Skeletal muscle satellite cell (primary cell): ENCODE measurements around the gene IL36B.

Experiments used
- H3K27me3 ChIP-seq: 2 replicates; pipeline ENCODE4 v1.7.0; 2013; ENCODE audit warnings: low read length; ENCODE audit not compliant: control insufficient read depth, insufficient read depth
- H3K36me3 ChIP-seq: 2 replicates; pipeline ENCODE4 v1.7.0; 2013; ENCODE audit warnings: mild to moderate bottlenecking, control low read depth, low read length; ENCODE audit not compliant: insufficient read depth
- H3K4me1 ChIP-seq: 2 replicates; pipeline ENCODE4 v1.7.0; 2013; ENCODE audit warnings: low read length; ENCODE audit not compliant: control insufficient read depth, insufficient read depth
- H3K4me2 ChIP-seq: 2 replicates; pipeline ENCODE4 v1.7.0; 2013; ENCODE audit warnings: mild to moderate bottlenecking, low read length
- H3K4me3 ChIP-seq: 2 replicates; pipeline ENCODE4 v1.7.0; 2013; ENCODE audit warnings: low read length
- H3K9ac ChIP-seq: 2 replicates; pipeline ENCODE4 v1.7.0; 2013; ENCODE audit warnings: mild to moderate bottlenecking, low read depth, low read length, moderate library complexity
- H3K9me3 ChIP-seq: replicated peaks from 2 replicates; pipeline ENCODE4 v1.7.0; 2013; ENCODE audit warnings: mild to moderate bottlenecking, control low read depth, low read length

The IL36B gene

DNA sequence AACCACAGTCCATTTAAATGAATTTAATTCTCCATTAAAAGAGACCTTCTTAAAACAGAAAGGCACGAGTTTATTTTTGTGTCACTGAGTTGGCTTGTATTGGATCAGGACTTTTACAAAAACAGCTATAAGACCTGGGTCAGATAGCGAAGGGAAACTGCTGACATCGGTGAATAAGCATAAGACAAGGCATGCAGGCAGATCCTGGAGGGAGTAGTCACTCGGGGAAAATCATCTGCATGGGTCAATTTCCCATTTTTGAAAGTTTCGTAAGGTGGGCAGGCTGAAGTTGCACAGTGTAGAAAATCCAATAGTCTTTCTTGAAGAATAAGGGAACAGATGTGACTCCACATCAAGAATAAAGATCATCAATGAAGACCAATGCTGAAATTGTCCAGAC is 12.9 kb downstream of the IL36B start:
- Histone ChIP-seq H3K4me1 (no peaks in the 10 kb centered on the region), H3K9me3 (no peaks in the 10 kb centered on the region), H3K4me2 (no peak overlapping the region), H3K27me3 (peaks cover 38% of the 10 kb centered on the region), H3K4me3 (no peak overlapping the region), H3K36me3 (no peaks in the 10 kb centered on the region), H3K9ac (no peak overlapping the region)

DNA sequence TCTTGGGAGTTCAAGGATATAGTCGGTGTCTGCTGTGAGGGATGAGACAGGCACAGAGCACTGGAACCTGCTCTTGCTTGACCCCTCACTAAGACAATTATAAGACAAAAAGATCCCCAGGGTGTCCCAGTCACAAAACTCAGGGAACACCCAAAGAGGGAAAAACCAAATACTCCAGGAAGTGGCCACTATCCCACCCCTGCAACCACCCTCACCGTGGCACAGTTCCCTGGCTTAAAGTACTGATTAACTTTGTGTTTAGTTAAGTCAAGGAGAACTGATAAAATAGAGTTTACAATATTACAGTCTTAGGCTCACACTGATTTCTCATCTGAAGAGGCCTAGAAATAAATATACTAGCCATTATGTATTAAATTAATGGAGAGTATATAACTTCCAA is 13.5 kb downstream of the IL36B start:
- Histone ChIP-seq H3K36me3 (no peaks in the 10 kb centered on the region), H3K27me3 (peaks cover 38% of the 10 kb centered on the region), H3K4me1 (no peaks in the 10 kb centered on the region), H3K9me3 (no peaks in the 10 kb centered on the region), H3K4me2 (no peak overlapping the region), H3K4me3 (no peak overlapping the region), H3K9ac (no peak overlapping the region)

DNA sequence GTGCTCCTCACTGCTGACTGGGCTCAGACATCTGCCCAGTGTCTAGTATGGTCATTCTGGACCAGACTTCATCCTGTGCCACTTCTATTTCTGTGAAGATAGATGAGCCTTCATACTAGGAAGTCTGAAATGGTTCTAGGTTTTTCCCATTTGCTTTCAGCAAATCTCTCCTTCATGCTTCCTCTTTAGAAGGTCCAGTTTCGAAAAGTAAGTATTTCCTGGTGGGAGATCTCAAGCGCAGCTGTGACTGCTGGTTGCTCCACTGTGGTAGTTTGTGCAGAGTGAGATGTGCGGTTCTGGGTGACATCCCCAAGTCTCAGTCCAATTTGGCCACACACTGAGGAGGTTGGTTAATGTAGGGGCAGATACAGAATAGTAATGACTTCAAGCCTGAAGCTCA is 14.4 kb downstream of the IL36B start:
- Histone ChIP-seq H3K9me3 (no peaks in the 10 kb centered on the region), H3K9ac (no peak overlapping the region), H3K27me3 (peaks cover 34% of the 10 kb centered on the region), H3K4me2 (no peak overlapping the region), H3K4me3 (no peak overlapping the region), H3K4me1 (no peaks in the 10 kb centered on the region), H3K36me3 (no peaks in the 10 kb centered on the region)

DNA sequence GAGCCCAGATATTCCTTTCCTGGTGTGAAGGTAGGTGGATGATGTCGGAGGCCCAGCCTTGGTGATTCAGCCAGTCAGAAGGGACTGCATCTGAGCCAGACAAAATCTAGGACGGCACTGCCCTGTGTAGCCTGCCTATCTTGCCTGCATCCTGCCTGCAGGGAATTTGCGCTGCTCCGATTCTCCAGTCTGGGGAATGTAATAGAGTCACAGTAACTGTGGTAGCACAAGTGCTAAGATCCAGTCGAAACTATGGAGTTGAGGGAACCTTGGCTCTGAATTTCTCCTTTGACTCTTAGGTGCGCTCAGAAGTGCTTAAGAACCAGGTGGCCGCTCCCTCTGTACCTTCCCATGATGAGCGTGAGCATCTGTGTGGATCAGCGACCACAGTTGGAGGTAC is 15.9 kb downstream of the IL36B start:
- Histone ChIP-seq H3K4me1 (no peaks in the 10 kb centered on the region), H3K27me3 (peaks cover 40% of the 10 kb centered on the region), H3K9ac (no peak overlapping the region), H3K4me2 (no peak overlapping the region), H3K9me3 (no peaks in the 10 kb centered on the region), H3K36me3 (no peaks in the 10 kb centered on the region), H3K4me3 (no peak overlapping the region)

DNA sequence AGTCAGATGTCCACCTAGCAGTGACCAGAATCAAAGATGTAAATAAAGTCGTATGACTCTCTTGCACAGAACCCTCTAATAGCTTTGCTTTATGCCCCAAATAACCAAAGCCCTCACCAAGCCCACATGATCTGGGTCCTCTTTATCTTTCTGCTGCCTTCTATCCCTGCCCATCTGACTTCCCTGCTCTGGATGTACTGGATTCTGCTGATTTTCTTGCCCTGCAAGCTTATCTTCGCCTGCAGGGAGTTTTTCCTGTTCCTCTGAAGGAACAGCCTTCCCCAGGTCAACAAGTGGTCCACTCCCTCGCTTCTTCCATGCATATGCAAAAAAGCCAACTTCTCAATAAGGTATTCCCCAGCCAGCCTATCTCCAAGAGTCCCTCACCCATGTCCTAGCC is 18.7 kb downstream of the IL36B start:
- Histone ChIP-seq H3K27me3 (peaks cover 48% of the 10 kb centered on the region), H3K4me3 (no peak overlapping the region), H3K4me1 (no peaks in the 10 kb centered on the region), H3K36me3 (no peaks in the 10 kb centered on the region), H3K9ac (no peak overlapping the region), H3K9me3 (no peaks in the 10 kb centered on the region), H3K4me2 (no peak overlapping the region)

DNA sequence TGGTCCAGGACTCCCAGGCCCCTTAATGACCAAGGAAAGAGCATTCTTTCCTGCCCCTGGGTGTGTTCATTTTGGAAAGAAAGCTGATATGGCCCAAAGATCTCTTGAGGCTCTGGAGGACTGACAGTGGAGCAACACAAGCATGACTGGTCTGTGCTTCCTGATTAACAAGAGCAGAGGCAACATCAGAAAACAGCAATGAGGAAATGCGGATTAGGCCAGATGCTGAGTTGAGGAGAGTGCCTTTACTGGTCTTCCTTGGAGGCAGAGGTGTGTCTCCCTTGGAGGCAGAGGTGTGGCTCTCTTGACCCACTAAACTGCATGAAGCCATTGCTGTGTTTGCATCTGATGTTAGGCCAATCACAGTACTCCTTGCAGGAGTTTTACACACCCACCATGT is 19.9 kb downstream of the IL36B start:
- Histone ChIP-seq H3K4me3 (no peak overlapping the region), H3K9me3 (no peaks in the 10 kb centered on the region), H3K4me2 (no peak overlapping the region)

DNA sequence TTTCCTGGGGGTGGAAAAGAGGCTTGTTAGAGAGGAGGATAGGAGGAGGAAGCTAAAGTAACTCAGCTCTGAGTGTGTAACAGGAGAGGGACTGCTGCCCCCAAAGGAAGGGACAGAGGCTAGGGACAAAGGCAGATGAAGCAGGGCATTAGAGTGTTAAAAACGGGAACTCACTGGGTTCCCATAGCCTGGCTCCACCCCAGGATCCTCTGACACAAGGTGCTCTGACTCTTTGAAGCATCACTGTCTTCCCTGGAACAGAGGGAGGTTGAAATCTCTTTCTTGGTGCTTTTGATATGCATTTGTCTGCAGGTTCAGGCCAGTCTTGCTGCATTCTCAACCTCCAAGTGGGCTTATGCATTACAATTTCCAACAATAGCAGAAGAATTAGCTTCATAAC is 24.6 kb downstream of the IL36B start:
- Histone ChIP-seq H3K9ac (no peak overlapping the region), H3K4me2 (no peak overlapping the region), H3K27me3 (peaks cover 74% of the 10 kb centered on the region), H3K4me1 (no peaks in the 10 kb centered on the region), H3K36me3 (no peaks in the 10 kb centered on the region), H3K4me3 (no peak overlapping the region), H3K9me3 (no peaks in the 10 kb centered on the region)

More for the DNA sequence above, 19.9 kb downstream of the IL36B start:
- Histone ChIP-seq H3K36me3 (no peaks in the 10 kb centered on the region), H3K4me1 (no peaks in the 10 kb centered on the region), H3K9ac (no peak overlapping the region), H3K27me3 (peaks cover 54% of the 10 kb centered on the region)

DNA sequence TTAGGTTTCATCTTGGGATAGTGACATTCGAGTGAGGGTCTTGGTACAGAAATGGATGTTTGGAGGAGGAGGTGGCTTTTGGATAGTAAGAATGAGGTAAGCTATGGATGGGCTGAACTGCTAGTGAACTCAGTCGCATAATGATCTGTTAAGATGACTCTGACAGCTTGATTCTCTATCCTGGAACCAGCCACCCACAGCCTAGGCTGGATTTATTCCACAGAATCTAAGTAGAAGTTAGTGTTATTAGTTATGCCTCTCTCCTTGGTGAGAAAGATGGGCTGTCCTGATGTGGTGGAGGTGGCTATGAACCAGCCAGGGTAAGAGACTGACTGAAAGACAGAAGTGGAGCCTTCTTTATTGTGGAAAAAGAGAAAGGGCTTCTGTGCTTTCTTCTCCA is 25.0 kb downstream of the IL36B start:
- no peaks in the 10 kb centered on the region for H3K9me3 ChIP-seq
- no peaks in the 10 kb centered on the region for H3K4me1 ChIP-seq
- peaks cover 75% of the 10 kb centered on the region for H3K27me3 ChIP-seq
- no peaks in the 10 kb centered on the region for H3K36me3 ChIP-seq
- H3K9ac ChIP-seq = no peak overlapping the region
- no peak overlapping the region for H3K4me3 ChIP-seq
- H3K4me2 ChIP-seq = no peak overlapping the region

DNA sequence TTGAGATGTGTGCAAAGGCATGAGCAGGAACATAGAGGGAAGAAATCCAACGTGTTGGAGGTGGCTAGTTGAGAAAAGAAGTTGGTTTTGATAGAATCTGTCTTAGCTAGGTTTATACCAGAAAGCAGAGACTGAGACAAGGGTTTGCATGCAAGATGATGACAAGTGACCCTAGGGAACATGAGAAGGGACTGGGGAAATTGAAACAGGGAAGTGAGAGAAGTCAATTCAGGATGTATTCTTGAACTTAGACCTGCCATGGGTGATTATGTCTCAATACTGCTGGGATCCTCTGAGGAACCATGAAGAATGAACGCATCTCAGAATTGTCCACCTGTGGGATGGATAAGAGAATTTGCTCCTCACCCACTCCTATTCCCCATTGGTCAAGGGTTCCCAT is 26.9 kb downstream of the IL36B start:
- H3K9ac ChIP-seq = no peak overlapping the region
- no peak overlapping the region for H3K4me3 ChIP-seq
- H3K36me3 ChIP-seq = no peaks in the 10 kb centered on the region
- no peaks in the 10 kb centered on the region for H3K4me1 ChIP-seq
- H3K4me2 ChIP-seq = no peak overlapping the region
- H3K9me3 ChIP-seq = no peaks in the 10 kb centered on the region
- H3K27me3 ChIP-seq = peaks cover 64% of the 10 kb centered on the region

DNA sequence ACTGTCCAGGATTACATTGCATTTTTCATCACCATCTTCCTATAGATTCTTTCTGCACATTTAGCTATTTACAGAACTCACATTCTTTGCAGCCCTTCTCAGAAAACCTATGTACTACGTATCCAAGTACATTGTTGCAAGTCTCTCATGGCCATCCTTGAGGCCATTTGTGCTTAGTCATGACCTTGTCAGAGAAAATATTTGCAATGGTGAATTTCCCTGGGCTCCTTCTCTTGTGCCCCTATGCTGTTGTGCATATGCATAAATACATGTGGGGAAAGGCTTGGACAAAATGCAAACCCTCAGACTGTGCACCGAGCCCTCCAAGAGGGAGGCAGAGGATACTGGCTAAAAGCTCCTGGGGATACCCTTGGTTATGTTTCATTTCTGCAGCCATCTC is 27.9 kb downstream of the IL36B start:
- Histone ChIP-seq H3K9ac (no peak overlapping the region), H3K4me3 (no peak overlapping the region), H3K9me3 (no peaks in the 10 kb centered on the region), H3K36me3 (no peaks in the 10 kb centered on the region), H3K4me2 (no peak overlapping the region), H3K27me3 (peaks cover 57% of the 10 kb centered on the region), H3K4me1 (no peaks in the 10 kb centered on the region)

DNA sequence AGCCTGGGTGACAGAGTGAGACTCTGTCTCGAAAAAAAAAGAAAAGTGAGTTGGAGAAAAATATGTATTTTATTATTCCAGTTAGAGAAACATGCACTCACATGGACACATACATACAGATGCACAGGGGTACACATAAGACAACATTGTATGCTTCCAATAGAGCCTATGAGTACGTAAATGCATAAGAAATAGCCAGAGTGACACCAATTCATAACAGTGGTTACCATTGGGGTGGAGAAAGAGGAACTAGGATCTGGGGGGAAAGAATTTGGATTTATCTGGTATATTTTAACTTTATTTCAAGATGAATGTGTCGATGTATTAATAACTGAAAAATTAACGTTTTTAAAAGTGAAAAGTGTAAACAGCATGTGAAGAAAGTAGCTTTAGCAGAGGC is 31.4 kb downstream of the IL36B start:
- no peaks in the 10 kb centered on the region for H3K36me3 ChIP-seq
- peaks cover 45% of the 10 kb centered on the region for H3K27me3 ChIP-seq
- no peak overlapping the region for H3K9ac ChIP-seq
- H3K4me3 ChIP-seq = no peak overlapping the region
- H3K9me3 ChIP-seq = no peaks in the 10 kb centered on the region
- H3K4me1 ChIP-seq = no peaks in the 10 kb centered on the region
- no peak overlapping the region for H3K4me2 ChIP-seq

DNA sequence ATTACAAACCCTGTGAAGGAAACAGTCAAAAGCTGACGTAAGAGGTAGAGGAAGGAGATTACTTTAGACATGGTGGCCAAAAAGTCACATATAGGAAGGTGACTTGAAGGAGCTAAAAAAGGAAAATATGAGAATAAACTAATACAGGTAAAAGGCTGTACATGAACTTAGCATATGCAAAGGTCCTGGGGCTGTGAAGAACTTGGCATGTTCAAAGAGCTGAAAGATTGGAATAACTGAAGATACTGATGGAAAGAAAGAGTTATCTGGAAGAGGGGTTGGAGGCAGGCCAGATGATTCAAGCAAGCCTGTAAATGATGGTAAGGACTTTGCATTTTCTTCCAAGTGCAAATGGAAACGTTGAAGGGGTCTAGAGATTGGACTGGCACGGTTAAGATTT is 34.2 kb downstream of the IL36B start:
- H3K4me1 ChIP-seq = no peaks in the 10 kb centered on the region
- no peak overlapping the region for H3K4me2 ChIP-seq
- H3K9me3 ChIP-seq = no peaks in the 10 kb centered on the region
- H3K9ac ChIP-seq = no peak overlapping the region
- peaks cover 32% of the 10 kb centered on the region for H3K27me3 ChIP-seq
- H3K4me3 ChIP-seq = no peak overlapping the region
- H3K36me3 ChIP-seq = no peaks in the 10 kb centered on the region
